ENCODE data around the gene HMCN1.

HMCN1 gene

DNA sequence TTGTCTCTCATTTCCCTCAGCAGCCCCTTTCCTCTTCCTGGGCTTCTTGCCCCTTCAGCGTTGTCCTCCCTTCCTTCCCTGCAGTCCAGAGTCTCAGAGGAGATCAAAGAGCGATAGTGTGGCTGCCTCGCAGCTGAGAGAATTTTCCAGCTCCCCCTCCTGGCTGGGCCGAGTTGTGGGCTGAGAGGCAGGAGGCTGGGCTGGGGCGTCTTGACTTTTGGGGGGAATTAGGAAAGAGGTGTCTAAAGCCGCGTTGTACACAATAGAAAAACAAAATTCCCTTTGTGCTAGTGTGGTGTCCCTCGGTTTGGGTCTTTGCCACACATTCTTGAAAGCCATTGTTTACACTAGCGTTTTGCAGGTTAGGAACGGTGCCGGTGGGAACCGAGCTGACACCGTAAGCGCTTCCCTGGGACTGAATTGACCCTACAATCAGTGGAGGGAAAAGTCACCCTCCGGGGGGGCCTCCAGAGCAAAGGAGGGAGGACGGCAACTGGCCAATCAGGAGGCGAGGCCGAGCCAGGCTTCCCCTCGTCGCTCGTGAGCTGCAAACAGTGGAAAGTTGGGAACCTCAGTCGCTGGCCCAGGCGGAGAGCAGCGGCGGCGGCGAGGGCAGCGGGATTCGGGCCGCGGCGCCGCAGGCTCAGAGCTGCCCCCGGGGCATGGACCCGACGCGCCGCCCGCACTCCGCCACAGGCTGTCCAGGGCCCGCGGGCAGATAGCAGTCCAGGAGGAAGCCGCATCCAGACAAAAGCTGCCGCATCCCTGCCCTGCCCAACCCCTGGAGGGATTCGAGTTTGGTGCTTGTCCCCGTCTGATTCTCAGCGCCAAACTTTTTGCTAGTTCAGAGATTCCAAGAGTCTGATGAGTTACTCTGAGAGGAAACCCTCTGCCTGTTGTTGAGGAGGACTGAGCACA is at the start of gene HMCN1:
HMCN1 (plus strand) TSS at position 574 of the 918 bp plus-strand sequence. CDS start 389 bp downstream, outside the sequence.
- DNase-seq (ENCODE audit: low read depth in 1 of 2, low spot score in 1 of 2), result no peak

DNA sequence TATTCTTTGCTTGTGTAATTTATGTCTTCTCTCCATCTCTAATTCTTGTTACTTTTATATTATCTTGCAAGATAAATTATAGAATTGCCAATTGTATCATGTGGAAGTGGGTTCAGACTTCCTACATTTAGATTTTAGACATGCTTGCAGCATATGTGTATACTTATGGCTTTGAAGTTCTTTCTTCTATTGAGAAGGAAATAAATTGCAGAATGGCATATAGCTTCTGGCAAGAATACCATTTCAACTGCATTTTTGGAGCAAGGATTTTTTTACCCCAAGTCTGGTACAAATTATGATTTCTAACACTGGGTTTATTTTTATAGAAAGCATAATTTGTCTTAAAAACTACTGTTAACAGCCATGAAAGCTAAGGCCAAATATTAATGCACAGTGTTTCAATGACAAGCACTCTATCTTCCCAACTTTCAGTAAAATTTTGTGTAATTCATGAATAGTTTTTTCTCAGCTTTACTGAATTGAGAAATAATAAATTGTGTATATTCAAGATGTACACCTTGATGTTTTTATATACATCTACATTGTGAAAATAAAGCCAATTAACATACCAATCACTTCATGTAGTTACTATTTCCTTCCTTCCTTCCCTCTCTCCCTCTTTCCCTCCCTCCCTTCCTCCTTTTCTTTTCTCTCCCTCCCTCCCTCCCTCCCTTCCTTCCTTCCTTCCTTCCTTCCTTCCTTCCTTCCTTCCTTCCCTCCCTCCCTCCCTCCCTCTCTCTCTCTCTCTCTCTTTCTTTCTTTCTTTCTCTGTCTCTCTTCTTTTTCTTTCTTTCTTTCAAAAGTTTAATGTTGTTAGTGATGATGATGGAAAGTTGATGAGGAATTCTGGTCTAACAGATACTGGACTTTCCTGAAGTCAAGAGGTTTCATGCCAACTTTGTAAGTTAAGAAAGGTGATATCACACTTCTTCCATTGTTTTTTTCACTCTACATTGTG is 47.1 kb upstream of the HMCN1 start:
- no peak for DNase-seq (ENCODE audit: low read depth in 1 of 2, low spot score in 1 of 2)

GRCh38 chr1:185690527-185690926 is 43.7 kb upstream of the HMCN1 start:
- no peak for DNase-seq (ENCODE audit: low read depth in 1 of 2, low spot score in 1 of 2)

GRCh38 chr1:185693654-185694053 is 40.5 kb upstream of the HMCN1 start:
- no peak for DNase-seq (ENCODE audit: low read depth in 1 of 2, low spot score in 1 of 2)

- no peak for DNase-seq (ENCODE audit: low read depth in 1 of 2, low spot score in 1 of 2)
Observed at GRCh38 chr1:185694081-185694480, 40.1 kb upstream of the HMCN1 start.

- no peak for DNase-seq (ENCODE audit: low read depth in 1 of 2, low spot score in 1 of 2)
Observed at GRCh38 chr1:185695299-185695698, 38.9 kb upstream of the HMCN1 start.

DNA sequence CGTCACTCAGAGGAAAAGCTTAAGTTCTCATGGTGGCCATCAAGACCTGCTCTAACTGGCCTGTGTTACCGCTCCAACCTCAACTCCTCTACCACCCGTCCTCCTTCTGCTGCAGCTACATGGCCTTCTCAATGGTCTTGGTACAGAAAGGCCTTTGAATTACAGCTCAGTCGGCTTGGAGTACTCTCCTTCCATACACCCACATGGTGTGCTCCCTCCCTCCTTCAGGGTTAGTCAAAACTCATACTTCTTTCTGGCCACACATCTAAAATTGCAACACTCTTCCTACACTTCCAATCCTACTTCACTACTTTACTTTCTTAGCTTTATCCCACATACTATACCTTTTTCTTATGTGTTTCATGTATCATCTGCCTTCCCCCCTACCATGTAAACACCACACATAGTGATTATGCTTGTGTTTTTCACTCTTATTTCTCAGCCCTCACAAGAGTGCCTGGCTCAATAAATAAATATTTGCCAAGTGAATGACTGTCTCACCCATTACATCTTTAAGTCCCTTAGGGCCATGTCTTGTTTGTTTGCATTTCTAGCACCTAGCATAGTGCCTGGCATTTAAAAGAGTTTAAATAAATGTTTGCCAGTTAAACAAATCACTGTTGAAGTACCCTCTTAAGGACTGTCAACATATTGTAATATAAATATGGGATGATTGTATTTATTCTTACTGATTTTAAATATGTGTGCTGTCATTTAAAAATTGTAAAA is 37.6 kb upstream of the HMCN1 start:
- no peak for DNase-seq (ENCODE audit: low read depth in 1 of 2, low spot score in 1 of 2)

- no peak for DNase-seq (ENCODE audit: low read depth in 1 of 2, low spot score in 1 of 2)
Observed at GRCh38 chr1:185699874-185700273, 34.3 kb upstream of the HMCN1 start.

DNA sequence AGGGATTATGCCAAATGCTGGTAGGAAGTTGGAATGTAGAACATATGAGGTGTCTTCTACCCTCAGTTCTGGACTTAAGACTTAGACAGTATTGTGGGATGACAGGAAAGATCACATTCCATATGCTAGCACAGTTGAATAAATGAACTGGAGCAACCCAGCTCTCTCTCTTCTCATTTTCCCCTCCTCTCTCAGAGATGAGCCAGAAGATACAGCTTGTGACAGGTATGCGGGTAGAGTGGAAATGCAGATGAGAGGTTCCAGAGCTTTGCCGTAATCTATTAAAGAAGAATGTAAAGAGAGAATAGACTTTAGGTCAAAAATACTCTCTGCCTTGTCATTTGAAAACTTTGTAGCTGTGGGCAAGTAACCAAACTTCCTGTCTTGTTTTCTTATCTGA is 32.5 kb upstream of the HMCN1 start:
- DNase-seq (ENCODE audit: low read depth in 1 of 2, low spot score in 1 of 2), result no peak

DNA sequence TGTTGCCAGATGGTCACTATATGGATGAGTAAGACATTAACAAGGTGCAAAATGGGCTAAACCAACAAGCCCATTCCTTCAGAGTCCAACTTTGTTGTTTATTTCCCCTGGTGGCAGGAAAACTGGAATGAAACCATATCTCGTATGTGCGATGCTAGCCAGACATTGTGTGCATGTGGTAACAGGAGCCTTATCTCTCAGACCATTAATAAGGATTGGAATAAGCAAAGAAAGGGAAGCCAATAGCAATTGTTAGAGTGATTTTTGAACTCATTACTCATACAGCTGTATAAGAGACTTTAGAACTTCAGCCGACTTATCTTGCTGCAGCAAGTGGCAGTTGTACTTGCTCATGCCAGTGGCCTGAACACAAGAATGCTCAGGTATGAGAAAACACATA is 30.0 kb upstream of the HMCN1 start:
- DNase-seq (ENCODE audit: low read depth in 1 of 2, low spot score in 1 of 2), result no peak

- no peak for DNase-seq (ENCODE audit: low read depth in 1 of 2, low spot score in 1 of 2)
Observed at GRCh38 chr1:185716095-185716494, 18.1 kb upstream of the HMCN1 start.

GRCh38 chr1:185719021-185719420 is 15.2 kb upstream of the HMCN1 start:
- DNase-seq (ENCODE audit: low read depth in 1 of 2, low spot score in 1 of 2), result no peak

GRCh38 chr1:185720633-185721272 is 13.4 kb upstream of the HMCN1 start:
- no peak for DNase-seq (ENCODE audit: low read depth in 1 of 2, low spot score in 1 of 2)

GRCh38 chr1:185721553-185721952 is 12.6 kb upstream of the HMCN1 start:
- no peak for DNase-seq (ENCODE audit: low read depth in 1 of 2, low spot score in 1 of 2)

DNA sequence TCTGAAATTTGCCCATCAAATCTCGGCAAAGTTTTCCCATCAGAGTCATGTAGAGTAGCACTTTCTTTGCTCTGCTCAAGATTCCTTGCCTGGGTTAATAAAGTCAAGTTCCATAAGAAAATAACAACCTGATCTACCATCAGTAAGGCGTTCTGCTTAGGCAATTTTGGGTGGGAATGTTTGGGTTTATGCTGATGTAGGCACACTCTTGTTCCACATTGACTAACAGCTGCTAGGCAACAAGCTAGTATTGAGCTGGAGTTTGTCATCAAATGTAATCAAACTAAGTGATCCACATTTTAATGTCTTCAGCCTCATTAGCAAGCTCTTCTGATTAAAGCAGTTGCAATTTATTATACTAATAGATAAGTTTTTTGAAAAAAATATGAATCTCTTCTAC is 12.1 kb upstream of the HMCN1 start:
- no peak for DNase-seq (ENCODE audit: low read depth in 1 of 2, low spot score in 1 of 2)

GRCh38 chr1:185727726-185728125 is 6.5 kb upstream of the HMCN1 start:
- no peak for DNase-seq (ENCODE audit: low read depth in 1 of 2, low spot score in 1 of 2)

DNA sequence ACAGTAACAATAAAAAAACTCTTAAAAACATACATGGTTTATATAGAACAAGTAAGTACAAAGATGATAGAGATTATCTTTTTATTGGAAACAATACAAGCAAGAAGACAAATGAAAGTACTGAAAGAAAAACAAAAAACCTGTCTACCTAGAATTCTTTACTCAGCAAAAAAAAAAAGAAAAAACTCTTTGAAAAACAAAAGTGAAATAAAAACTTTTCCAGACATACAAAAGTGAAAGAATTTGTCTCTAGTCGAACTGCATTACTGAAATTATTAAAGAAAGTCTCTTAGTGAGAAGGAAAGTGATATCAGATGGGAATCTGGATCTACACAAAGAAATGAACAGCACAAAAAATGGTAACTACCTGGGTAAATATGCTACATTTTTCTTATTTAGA is 2.7 kb upstream of the HMCN1 start:
- DNase-seq (ENCODE audit: low read depth in 1 of 2, low spot score in 1 of 2), result no peak

GRCh38 chr1:185732951-185733350 is 1.2 kb upstream of the HMCN1 start:
- DNase-seq (ENCODE audit: low read depth in 1 of 2, low spot score in 1 of 2), result no peak

DNA sequence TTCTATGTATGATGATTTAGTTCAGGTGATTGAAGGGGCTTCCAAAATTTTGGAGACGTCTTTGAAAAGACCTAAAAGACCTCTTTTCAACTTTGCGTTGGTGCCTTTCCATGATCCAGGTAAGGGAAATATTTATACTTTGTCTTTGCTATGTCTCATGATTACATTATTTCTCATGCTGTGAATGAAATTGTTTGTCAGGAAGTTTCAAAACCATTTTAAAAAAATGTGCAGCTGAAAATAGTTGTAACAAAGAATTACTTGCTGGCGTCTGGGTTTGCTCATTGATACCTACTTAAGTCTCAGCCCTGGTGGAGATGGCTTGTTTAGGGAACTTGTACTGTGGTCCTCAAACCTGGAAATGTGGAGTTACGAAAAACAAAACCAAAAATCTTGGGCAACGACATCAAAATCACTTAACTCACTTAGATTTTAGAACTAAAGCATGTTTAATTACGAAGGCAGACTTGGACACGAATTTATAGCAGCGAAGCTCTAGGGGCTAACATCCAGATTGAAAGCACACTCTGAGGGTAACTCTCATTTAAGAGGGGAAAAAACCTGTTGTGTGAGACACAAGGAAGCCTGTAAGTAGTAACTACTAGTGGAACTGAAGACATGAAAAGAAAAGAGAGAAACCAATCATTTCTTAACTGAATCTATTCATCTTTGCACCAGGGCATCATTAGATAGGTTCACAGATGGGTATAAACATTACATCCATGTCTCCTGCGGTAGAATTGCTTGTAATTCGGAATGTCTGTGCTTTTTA is 924 bp downstream of the HMCN1 start:
- no peak for DNase-seq (ENCODE audit: low read depth in 1 of 2, low spot score in 1 of 2)

GRCh38 chr1:185735701-185736064 is 1.5 kb downstream of the HMCN1 start:
- DNase-seq (ENCODE audit: low read depth in 1 of 2, low spot score in 1 of 2), result no peak
